SU-DHL-6 (cell line): Measurements from ENCODE around the gene ETFB.
A peak's percentile ranks its signal among the peaks of the same experiment; 100 is the strongest.

ENCODE experiments used
- H2AFZ ChIP-seq: fragments of 200-600 bp; sonication (generic); 2 replicates; pipeline ENCODE4 v1.6.1; 2014; ENCODE audit warnings: low read depth, mild to moderate bottlenecking, moderate library complexity, mixed read lengths, antibody characterized with exemption, low read length; ENCODE audit not compliant: severe bottlenecking
- H3F3A ChIP-seq: fragments of 200-600 bp; shearing (Covaris generic); 2 replicates; pipeline ENCODE4 v1.6.0; 2016; ENCODE audit warnings: antibody characterized with exemption, mild to moderate bottlenecking; ENCODE audit not compliant: insufficient read depth
- H3K27ac ChIP-seq: fragments of 200-600 bp; sonication (generic); 2 replicates; pipeline ENCODE4 v1.5.1; 2016; ENCODE audit warnings: low read depth, mild to moderate bottlenecking, low read length, moderate library complexity, mixed read lengths
- H3K27me3 ChIP-seq: fragments of 200-600 bp; sonication (generic), shearing (Covaris generic); 2 replicates; pipeline ENCODE4 v1.6.0; 2014; ENCODE audit warnings: mild to moderate bottlenecking, low read length
- H3K36me3 ChIP-seq: fragments of 200-600 bp; sonication (generic); 2 replicates; pipeline ENCODE4 v1.6.1; 2014; ENCODE audit warnings: mild to moderate bottlenecking, low read length, mixed read lengths
- H3K4me2 ChIP-seq: fragments of 300-600, 200-600 bp; shearing (Covaris generic), sonication (generic); 2 replicates; pipeline ENCODE4 v1.6.0; 2014; ENCODE audit warnings: low read length, low read depth, mild to moderate bottlenecking; ENCODE audit not compliant: poor library complexity, severe bottlenecking
- H3K4me3 ChIP-seq: fragments of 200-600 bp; sonication (generic); 2 replicates; pipeline ENCODE4 v1.5.1; 2014; ENCODE audit warnings: antibody characterized with exemption, low read length, mild to moderate bottlenecking, mixed read lengths; ENCODE audit not compliant: insufficient read depth, poor library complexity, severe bottlenecking
- H3K79me2 ChIP-seq: fragments of 200-600 bp; sonication (generic); 2 replicates; pipeline ENCODE4 v1.6.1; 2014; ENCODE audit warnings: mild to moderate bottlenecking, low read length, moderate library complexity; ENCODE audit not compliant: insufficient read depth
- H3K9ac ChIP-seq: fragments of 200-600 bp; sonication (generic); 2 replicates; pipeline ENCODE4 v1.7.0; 2014; ENCODE audit warnings: mild to moderate bottlenecking, low read length
- H3K9me2 ChIP-seq: fragments of 200-600 bp; sonication (generic); replicated peaks from 2 replicates; pipeline ENCODE4 v1.6.1; 2014; ENCODE audit warnings: low read length; ENCODE audit not compliant: insufficient read depth
- H3K9me3 ChIP-seq: fragments of 200-600 bp; sonication (generic); 2 replicates; pipeline ENCODE4 v1.6.1; 2014; ENCODE audit warnings: low read length, mixed read lengths; ENCODE audit not compliant: insufficient read depth
- H4K20me1 ChIP-seq: fragments of 200-600 bp; sonication (generic); 2 replicates; pipeline ENCODE4 v1.6.1; 2014; ENCODE audit warnings: low read depth, mild to moderate bottlenecking, antibody characterized with exemption, low read length, moderate library complexity, mixed read lengths
- CTCF ChIP-seq: fragments of 200-600 bp; sonication (generic); IDR thresholded peaks from one replicate; pipeline ENCODE4 v1.5.1; 2017; ENCODE audit warnings: antibody characterized with exemption, mild to moderate bottlenecking, low read length, moderate library complexity; ENCODE audit not compliant: insufficient read depth, poor library complexity, severe bottlenecking
- EZH2phosphoT487 ChIP-seq: fragments of 200-600 bp; sonication (generic), shearing (Covaris generic); conservative IDR thresholded peaks from 2 replicates; pipeline ENCODE4 v1.6.1; 2018; ENCODE audit warnings: mild to moderate bottlenecking, antibody characterized with exemption, low read length, moderate library complexity, mixed read lengths

Gene ETFB

GRCh38 chr19:51339687-51340656 is 26.2 kb downstream of the ETFB start:
- Histone ChIP-seq H3K27me3 (no peaks in the 10 kb centered on the region), H3K9me2 (no peaks in the 10 kb centered on the region), H3F3A (no peaks in the 10 kb centered on the region), H3K36me3 (no peaks in the 10 kb centered on the region), H3K9me3 (no peaks in the 10 kb centered on the region), H3K79me2 (no peaks in the 10 kb centered on the region), H3K4me3 (peak overlapping the region; percentile 63), H3K9ac (peak overlapping the region; percentile 51; the same call in 1 of the 2 replicates), H4K20me1 (no peaks in the 10 kb centered on the region), H3K27ac (no peak overlapping the region), H3K4me2 (peak overlapping the region; percentile 92), H2AFZ (peak overlapping the region; percentile 88)
- no peak for TF ChIP-seq EZH2phosphoT487
- no peak for TF ChIP-seq CTCF

- Histone ChIP-seq H4K20me1 (no peaks in the 10 kb centered on the region), H3K9ac (peak overlapping the region; percentile 51), H3K36me3 (no peaks in the 10 kb centered on the region), H2AFZ (peak overlapping the region; percentile 88), H3K27me3 (no peaks in the 10 kb centered on the region), H3K79me2 (no peaks in the 10 kb centered on the region), H3K4me3 (peak overlapping the region; percentile 63), H3K27ac (no peak overlapping the region), H3F3A (no peaks in the 10 kb centered on the region), H3K9me2 (no peaks in the 10 kb centered on the region), H3K9me3 (no peaks in the 10 kb centered on the region), H3K4me2 (peak overlapping the region; percentile 92)
- TF ChIP-seq EZH2phosphoT487 (no peak), CTCF (no peak)
These were observed 26.9 kb downstream of the ETFB start for GRCh38 chr19:51339313-51339686.

- no peak overlapping the region for H3K27ac ChIP-seq
- H3K27me3 ChIP-seq: no peaks in the 10 kb centered on the region
These were observed 27.4 kb downstream of the ETFB start for GRCh38 chr19:51338563-51339312.

More at GRCh38 chr19:51338563-51339312, 27.4 kb downstream of the ETFB start:
- Histone ChIP-seq H3K4me2 (peak overlapping the region; percentile 92), H3F3A (no peaks in the 10 kb centered on the region), H3K36me3 (no peaks in the 10 kb centered on the region), H3K9ac (peak overlapping the region; percentile 51), H3K9me3 (no peaks in the 10 kb centered on the region), H3K4me3 (peak overlapping the region; percentile 63), H3K79me2 (no peaks in the 10 kb centered on the region), H3K9me2 (no peaks in the 10 kb centered on the region), H2AFZ (peak overlapping the region; percentile 88), H4K20me1 (no peaks in the 10 kb centered on the region)
- TF ChIP-seq EZH2phosphoT487: no peak
- TF ChIP-seq CTCF: peak; percentile 96
